HG03354 (cell line): ENCODE results near the gene NT5DC4.
A peak's percentile ranks its signal among the peaks of the same experiment; 100 is the strongest.

Experiments
- ATAC-seq: cut with Tn5 transposase; IDR thresholded peaks from one replicate; pipeline ENCODE4 v1.9.1; 2021; ENCODE audit warnings: mild to moderate bottlenecking; ENCODE audit not compliant: unreplicated experiment, poor library complexity, severe bottlenecking

The NT5DC4 gene

DNA sequence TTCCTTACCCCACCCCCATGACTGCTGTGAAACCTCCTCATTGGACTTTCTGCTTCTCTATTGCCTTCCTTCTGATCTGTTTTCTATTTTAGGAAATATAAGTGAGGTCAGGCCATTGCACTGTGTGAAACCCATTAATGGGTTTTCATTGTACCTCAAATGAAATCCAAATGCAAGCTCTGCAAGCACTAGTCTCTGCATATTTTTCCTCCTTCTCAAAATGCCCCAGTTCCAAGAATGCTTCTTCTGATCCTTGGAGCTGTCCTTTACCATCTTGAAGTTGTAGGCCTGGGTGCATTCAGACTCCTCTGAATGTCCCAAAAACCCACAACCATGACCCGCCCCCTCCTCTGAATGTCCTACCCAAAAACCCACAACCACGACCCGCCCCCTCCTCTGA, 55.3 kb downstream of the NT5DC4 start:
- ATAC-seq = no peak

DNA sequence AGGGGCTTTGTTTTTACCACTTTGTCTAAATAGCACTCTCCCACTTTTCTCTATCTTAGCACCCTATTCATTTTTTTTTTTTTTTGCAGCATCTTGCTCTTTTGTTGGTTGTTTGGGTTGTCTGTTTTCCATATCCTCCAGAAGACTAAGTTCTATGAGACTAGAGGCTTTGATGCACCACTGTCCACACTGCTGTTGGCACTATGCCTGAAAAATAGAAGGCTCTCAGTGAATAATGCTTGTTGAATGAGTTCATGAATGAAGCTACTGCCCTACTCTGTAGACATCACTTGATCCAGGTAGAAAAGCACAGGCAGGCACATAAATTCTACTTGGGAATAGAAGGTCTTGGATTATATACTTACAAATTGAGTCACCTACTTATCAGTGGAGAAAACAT, 56.2 kb downstream of the NT5DC4 start:
- no peak for ATAC-seq

DNA sequence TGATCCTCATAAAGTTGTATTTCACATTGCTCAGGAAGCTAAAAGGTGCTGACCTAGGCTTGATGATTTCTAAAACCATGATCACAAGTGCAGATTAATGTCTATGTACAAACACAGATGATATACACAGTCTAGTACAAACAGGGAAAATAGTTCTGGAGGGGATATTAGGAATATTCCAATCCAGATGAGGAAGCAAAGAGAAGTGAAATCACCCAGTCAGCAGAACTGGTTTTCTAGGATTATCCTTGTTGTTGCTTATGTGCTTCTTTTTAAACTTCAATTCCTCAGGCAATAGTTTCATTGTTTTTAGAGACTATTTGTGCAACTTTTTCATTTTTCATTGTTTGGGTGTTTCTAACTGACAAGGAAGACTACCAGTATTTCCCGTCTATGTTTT, 58.8 kb downstream of the NT5DC4 start:
- no peak for ATAC-seq

- peak; percentile 85 for ATAC-seq
These were observed 61.5 kb downstream of the NT5DC4 start for GRCh38 chr2:112782234-112782799.

DNA sequence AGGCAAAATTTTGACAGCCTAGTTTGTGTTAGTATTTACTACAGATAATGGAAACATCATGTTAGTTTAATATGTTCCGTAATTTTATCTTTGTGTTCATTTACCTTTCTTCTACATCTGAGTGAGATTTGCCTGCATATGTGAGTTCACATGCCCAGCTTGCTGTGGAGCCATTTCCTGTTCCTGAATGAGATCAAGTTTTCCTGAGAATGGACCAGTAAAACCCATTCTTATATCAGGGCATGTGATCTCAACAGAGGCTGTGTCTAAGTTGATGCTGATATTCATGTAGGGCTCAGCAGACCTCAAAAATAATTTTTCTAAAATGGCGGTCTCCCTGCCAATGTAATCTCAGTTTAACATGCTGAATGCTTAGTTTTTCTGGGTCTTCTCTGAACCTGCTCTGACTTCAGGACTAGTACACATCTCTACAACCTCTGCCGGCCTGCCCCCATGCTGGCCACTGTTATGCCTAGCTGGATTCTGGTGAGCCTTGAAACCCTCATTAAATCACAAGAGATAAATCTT, 62.4 kb downstream of the NT5DC4 start:
- ATAC-seq = no peak

GRCh38 chr2:112784199-112785189, 63.7 kb downstream of the NT5DC4 start, which contains the start of gene IL1A:
Gene IL1A, minus strand, starts transcription at chr2:112784493. Its CDS starts 723 bp downstream, at chr2:112783770.
- ATAC-seq = no peak

DNA sequence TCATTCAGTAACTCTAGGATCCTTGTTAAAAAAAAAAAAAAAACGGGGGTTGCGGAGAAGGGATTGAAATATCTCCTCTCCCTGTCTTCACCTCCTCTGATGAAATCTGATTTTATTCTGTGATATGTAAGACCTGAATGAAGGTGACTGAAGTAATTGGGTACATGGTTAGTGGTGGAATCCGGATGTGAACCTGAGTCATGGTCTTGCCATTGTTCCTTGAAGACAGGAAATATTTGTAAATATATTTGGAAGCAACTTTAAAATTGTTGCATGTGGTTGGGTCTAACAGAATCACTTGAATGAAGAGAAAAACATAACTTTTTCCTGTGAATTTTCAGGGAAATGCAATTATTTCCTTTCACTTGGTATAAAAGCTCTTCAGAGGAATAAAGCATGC, 66.5 kb downstream of the NT5DC4 start:
- no peak for ATAC-seq

DNA sequence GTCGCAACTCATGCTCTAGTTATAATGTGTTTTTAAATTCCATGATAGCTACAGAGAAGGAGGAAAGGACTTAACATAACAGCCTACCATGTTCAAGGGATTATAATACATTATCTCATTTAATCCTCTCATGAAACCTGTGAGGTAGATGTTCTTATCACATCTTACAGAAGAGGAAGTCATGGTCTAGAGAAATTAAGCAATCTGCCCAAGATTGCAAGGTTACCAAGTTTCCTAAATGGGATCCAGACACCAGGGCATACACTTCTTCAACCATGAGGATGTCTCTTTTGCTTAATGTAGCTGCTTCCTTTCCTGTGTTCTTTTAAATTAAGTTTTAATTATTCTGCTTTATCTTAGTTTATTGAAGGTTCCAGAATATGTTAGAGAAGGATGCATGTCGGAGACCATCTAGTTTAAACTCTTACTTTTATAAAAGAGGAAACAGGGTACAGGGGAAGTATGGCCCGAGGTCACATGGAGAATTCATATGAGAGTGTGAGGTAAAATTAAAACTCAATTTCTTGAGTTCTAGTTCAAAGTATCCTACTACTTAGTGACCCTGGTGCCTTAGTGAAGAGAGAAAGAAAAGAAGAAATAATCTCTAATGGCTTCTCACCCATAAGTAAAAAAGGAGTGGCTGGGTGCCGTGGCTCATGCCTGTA, 67.0 kb downstream of the NT5DC4 start:
- no peak for ATAC-seq

GRCh38 chr2:112788653-112789052, 67.8 kb downstream of the NT5DC4 start:
- no peak for ATAC-seq
